ENCODE measurements around the gene RTRAF.

RTRAF gene

DNA sequence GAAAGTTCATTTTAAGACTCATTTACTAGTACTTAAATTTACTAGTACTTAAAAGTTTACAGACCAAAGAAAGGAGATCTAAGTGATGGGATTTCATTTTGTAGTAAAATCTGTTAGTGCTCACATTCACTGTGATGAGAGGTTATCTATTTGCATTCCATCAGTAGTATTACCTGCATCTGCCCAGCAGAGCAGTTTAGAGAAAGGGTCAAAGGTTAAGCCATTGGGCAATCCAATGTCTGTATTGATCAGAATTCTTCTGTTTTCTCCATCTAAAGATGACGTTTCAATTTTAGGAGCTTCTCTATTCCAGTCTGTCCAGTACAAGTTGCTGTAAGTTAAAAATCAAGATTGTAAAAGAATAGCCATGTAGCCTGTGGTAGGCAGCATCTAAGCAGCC lies 18.3 kb downstream of the RTRAF start:
- no peak for DNase-seq (ENCODE audit: low read depth)
- no peak for TF ChIP-seq CTCF (IDR thresholded peaks at IDR 0.05; ENCODE audit: low read length, missing control alignments)
- H3K4me3 ChIP-seq (replicated peaks; ENCODE audit: low read depth, low read length): no peak overlapping the region

GRCh38 chr14:52008136-52008535 lies 18.8 kb downstream of the RTRAF start:
- no peak overlapping the region for H3K4me3 ChIP-seq (replicated peaks; ENCODE audit: low read depth, low read length)
- no peak for TF ChIP-seq CTCF (IDR thresholded peaks at IDR 0.05; ENCODE audit: low read length, missing control alignments)
- no peak for DNase-seq (ENCODE audit: low read depth)

DNA sequence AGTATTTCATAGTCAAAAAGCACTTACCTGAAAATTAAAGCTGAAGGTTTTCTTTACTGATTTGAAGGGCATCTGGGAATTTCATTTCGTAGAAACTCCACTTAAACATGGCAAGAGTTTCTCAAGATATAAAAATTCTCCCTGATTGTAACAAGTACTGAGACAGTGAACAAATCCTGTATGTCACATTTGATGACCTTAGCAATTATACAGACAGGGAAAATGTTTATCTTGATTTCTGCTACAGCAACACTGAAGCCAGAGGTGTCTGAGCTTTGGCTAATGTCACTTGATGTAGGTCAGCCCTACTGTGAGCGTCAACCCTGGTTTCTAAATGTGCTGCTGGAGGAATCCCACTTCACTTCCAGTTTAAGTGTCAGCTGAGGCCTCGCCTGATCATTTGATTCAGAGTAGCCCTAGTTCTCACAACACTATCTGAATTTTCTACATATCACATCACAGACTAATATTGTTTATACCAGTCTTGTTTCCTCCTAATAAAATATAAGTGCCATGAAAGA lies 20.9 kb downstream of the RTRAF start:
- H3K4me3 ChIP-seq (replicated peaks; ENCODE audit: low read depth, low read length): no peak overlapping the region
- no peak for DNase-seq (ENCODE audit: low read depth)
- no peak for TF ChIP-seq CTCF (IDR thresholded peaks at IDR 0.05; ENCODE audit: low read length, missing control alignments)

DNA sequence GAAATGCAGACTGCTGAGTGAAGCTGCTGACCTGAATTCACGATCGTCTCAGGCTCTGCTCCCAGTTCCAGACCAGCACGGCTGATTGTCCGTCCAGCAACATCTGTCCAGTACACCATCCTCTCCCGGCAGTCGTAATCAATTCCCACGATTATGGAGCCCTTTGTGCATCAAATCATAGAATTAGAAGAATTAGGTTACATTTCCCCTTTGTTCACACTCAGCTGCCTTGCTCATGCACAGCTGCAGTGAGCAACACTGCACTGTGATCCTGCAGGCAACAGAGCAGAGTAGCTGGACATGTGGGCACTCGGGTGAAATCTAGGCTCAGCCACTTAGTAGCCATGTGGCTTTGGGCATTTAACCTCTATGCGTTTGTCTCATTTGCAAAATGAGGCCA lies 22.2 kb downstream of the RTRAF start:
- no peak for DNase-seq (ENCODE audit: low read depth)
- TF ChIP-seq CTCF (IDR thresholded peaks at IDR 0.05; ENCODE audit: low read length, missing control alignments): no peak
- H3K4me3 ChIP-seq (replicated peaks; ENCODE audit: low read depth, low read length): no peak overlapping the region

DNA sequence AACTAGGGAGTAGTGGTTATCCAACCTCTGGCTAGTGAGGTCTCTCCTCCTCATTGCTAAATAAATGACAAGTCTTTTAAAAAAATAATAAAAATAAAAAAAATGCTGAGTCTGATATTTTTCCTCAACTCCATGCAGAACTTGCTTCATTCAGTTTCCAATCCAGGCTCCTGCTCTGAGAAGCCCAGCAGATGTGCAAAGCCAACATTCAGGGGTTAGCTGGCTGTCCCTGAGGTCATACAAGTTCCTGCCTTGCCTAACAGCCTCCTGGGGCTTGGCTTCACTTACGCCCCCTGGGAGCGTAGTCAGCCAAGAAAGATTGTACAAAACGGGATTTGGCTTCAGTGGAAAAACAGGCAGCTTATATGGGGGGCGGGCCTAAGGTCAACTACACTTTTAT lies 23.3 kb downstream of the RTRAF start:
- no peak overlapping the region for H3K4me3 ChIP-seq (replicated peaks; ENCODE audit: low read depth, low read length)
- DNase-seq (ENCODE audit: low read depth): peak; percentile 80
- no peak for TF ChIP-seq CTCF (IDR thresholded peaks at IDR 0.05; ENCODE audit: low read length, missing control alignments)

GRCh38 chr14:52013984-52014600 lies 24.7 kb downstream of the RTRAF start:
- H3K4me3 ChIP-seq (replicated peaks; ENCODE audit: low read depth, low read length): no peak overlapping the region
- peak; percentile 20 for TF ChIP-seq CTCF (IDR thresholded peaks at IDR 0.05; ENCODE audit: low read length, missing control alignments)
- DNase-seq (ENCODE audit: low read depth): no peak
